Heart right ventricle (tissue), 16 donors: ENCODE results near the gene SERPINB10. TPM values are rescaled to one million over a fixed set of nuclear protein-coding genes. Genes with fewer than 3 reads are reported as not detected.

Source experiments
- ATAC-seq, 8 donors: fragments of 200-7000 bp; cut with Tn5 transposase; one replicate each; pipeline ENCODE4 v1.9.1; 2020; ENCODE audit warnings: mild to moderate bottlenecking in 8 of 8, moderate library complexity in 8 of 8, moderate number of reproducible peaks in 1 of 8
- DNase-seq, 2 donors: peaks; one replicate each; pipeline ENCODE4 v3.0.0-alpha.2; 2020
- H3K27ac ChIP-seq, 10 donors: fragments of 200-600 bp; sonication (generic) in 2 of 10; one replicate each; pipeline versions ENCODE4 v1.5.0 to v1.8.0; 2020 to 2022; ENCODE audit warnings: mild to moderate bottlenecking in 3 of 10
- H3K27me3 ChIP-seq, 7 donors: fragments of 200-600 bp; one replicate each; pipeline ENCODE4 v1.8.0; 2021 to 2022; ENCODE audit warnings: mild to moderate bottlenecking in 2 of 7
- H3K36me3 ChIP-seq, 9 donors: fragments of 200-600 bp; sonication (generic) in 1 of 9; one replicate each; pipeline versions ENCODE4 v1.5.0 to v1.8.0; 2020 to 2022; ENCODE audit warnings: mild to moderate bottlenecking in 2 of 9
- H3K4me1 ChIP-seq, 9 donors: fragments of 200-600 bp; sonication (generic) in 1 of 9; one replicate each; pipeline versions ENCODE4 v1.5.0 to v1.8.0; 2020 to 2022; ENCODE audit warnings: mild to moderate bottlenecking in 4 of 9
- H3K4me3 ChIP-seq, 10 donors: fragments of 200-600 bp; sonication (generic) in 2 of 10; one replicate each; pipeline versions ENCODE4 v1.5.0 to v1.8.0; 2020 to 2022; ENCODE audit warnings: mild to moderate bottlenecking in 7 of 10, moderate library complexity in 2 of 10
- H3K9me3 ChIP-seq, 11 donors: fragments of 200-600 bp in 10 of 11; sonication (generic) in 2 of 11; one replicate each; pipeline versions ENCODE4 v1.5.0 to v1.8.0; 2013 to 2022; ENCODE audit warnings: mild to moderate bottlenecking in 2 of 11, control low read depth in 1 of 11, moderate library complexity in 1 of 11
- CTCF ChIP-seq, 9 donors: fragments of 200-600 bp; sonication (generic) in 2 of 9; IDR thresholded peaks; one replicate each; pipeline versions ENCODE4 v1.5.0 to v1.8.0; 2021 to 2022; ENCODE audit warnings: antibody characterized with exemption in 9 of 9, mild to moderate bottlenecking in 5 of 9, moderate library complexity in 1 of 9
- WGBS, 2 donors: extraction: QIAGEN DNeasy Blood & Tissue Kit; methylation state at CpG; one replicate each; pipeline ENCODE4 v1.1.7; 2013; ENCODE audit warnings: inconsistent platforms in 1 of 2; 5-methylcytosine and 5-hydroxymethylcytosine counted together
- intact Hi-C, 10 donors: fragments of 100-400 bp; cut with DNase I; formaldehyde crosslinking; loops; one replicate each; pipeline versions ENCODE4 v1.11.1 to v1.14.2; 2022
- polyA plus RNA-seq, 2 donors: library from polyadenylated mRNA; stranded (reverse); fragments of 200-250 nt; gene quantifications; one replicate each; pipeline ENCODE4 v1.2.3, GENCODE V29; 2013
- total RNA-seq, 10 donors: library from RNA; stranded (reverse); fragmentation: NEBNext Ultra II Directional in 3 of 10; extraction: Animal tissue kit (Norgen Biotek cat#: 25700) in 3 of 10; gene quantifications; one replicate each; pipeline versions ENCODE4 v1.2.1 to v1.2.4, GENCODE V29; 2021 to 2023
- donor health status: Arrhythmogenic right ventricular cardiomyopathy.
- donor health status: ischemic (EF 13 %, LVEDD 7.1; RV severe dilation, severe dysfunction).
- donor health status: healthy with polysubstance abuse.
- donor health status: DM: no; HTN: yes; CAD: no.
- donor health status: DM: no; HTN: no; CAD: no.
- donor health status: ischemic (EF 25% LVEDD 6.9; RV normal size, moderate dysfunction).
- donor health status: ischemic (EF 25% LVEDD 5.7; RV mildly dilated, moderate dysfunction).
- donor health status: healthy.
- donor health status: DM: yes; HTN: yes; CAD: no.
- donor health status: Ischemic cardiomyopathy.
- donor health status: ischemic (EF 35%, LVEDD 5.7; RV mildly dilated, moderate dysfunction).
- donor health status: nonischemic (EF 11% LVEDD 7.7; RV severe dilation, severe dysfunction).
- donor health status: DM: yes; HTN: yes; CAD: no.
- donor health status: PGD.
- donor health status: ischemic (EF 29% LVEDD 5.4; RV normal size, mild dysfunction).
- donor health status: nonischemic (EF 23%, LVEDD 6.1; RV moderate dilation, normal function).

Gene SERPINB10
- total and polyA plus RNA-seq, 12 donors: not detected

- ATAC-seq (no peak), DNase-seq (no peak)
- Histone ChIP-seq H3K4me3 (no peak overlapping the region), H3K27me3 (peaks cover 0 to 47% (median 20%) of the 10 kb centered on the region in 7 donors), H3K27ac (no peak overlapping the region), H3K4me1 (peaks cover 0 to 11% (median 6%) of the 10 kb centered on the region in 9 donors), H3K9me3 (peaks cover 0 to 6% (median 0%) of the 10 kb centered on the region in 11 donors), H3K36me3 (no peaks in the 10 kb centered on the region)
- intact Hi-C loops: no loop called here
- TF ChIP-seq CTCF (IDR thresholded peaks at IDR 0.05): no peak
- 86 to 92% methylated on average over 3 of the region's 3 CpGs for WGBS, 2 donors
Observed at GRCh38 chr18:63947051-63947790, 39.5 kb downstream of the SERPINB10 start.

- peaks cover 0 to 42% (median 16%) of the 10 kb centered on the region in 7 donors for H3K27me3 ChIP-seq
- H3K4me1 ChIP-seq: peaks cover 0 to 11% (median 6%) of the 10 kb centered on the region in 9 donors
- 7 to 13% methylated on average over 35 of the region's 35 CpGs for WGBS, 2 donors
- DNase-seq (peak in 1 of 2 donors; percentile 52), ATAC-seq (peak; percentile 65 to 93 (median 74))
- peak in 7 of 9 donors; percentile 10 to 57 (median 43) for TF ChIP-seq CTCF (IDR thresholded peaks at IDR 0.05)
- H3K9me3 ChIP-seq: peaks cover 0 to 6% (median 0%) of the 10 kb centered on the region in 11 donors
- H3K4me3 ChIP-seq: peak within 1 kb of the TSS in 9 of 10 donors; percentile 4 to 51 (median 43)
- H3K36me3 ChIP-seq: no peaks in the 10 kb centered on the region
- intact Hi-C loops: no loop called here
- H3K27ac ChIP-seq: no peak within 1 kb of the TSS
Observed at GRCh38 chr18:63949068-63949737, 41.4 kb downstream of the SERPINB10 start, which contains the start of gene HMSD. Gene HMSD (plus strand): TSS chr18:63949301. CDS start chr18:63953456, 4,155 bp downstream.

GRCh38 chr18:63951302-63951705 lies 43.5 kb downstream of the SERPINB10 start:
- Histone ChIP-seq H3K4me3 (no peak overlapping the region), H3K27me3 (peaks cover 0 to 39% (median 14%) of the 10 kb centered on the region in 7 donors), H3K4me1 (peaks cover 0 to 11% (median 6%) of the 10 kb centered on the region in 9 donors), H3K27ac (no peak overlapping the region), H3K9me3 (peaks cover 0 to 5% (median 0%) of the 10 kb centered on the region in 11 donors), H3K36me3 (no peaks in the 10 kb centered on the region)
- no peak for TF ChIP-seq CTCF (IDR thresholded peaks at IDR 0.05)
- DNase-seq: no peak
- WGBS, 2 donors: 86 to 88% methylated on average over 4 of the region's 4 CpGs
- intact Hi-C loops: no loop called here
- no peak for ATAC-seq

- 41 to 51% methylated on average over 5 of the region's 5 CpGs for WGBS, 2 donors
- no peak for DNase-seq
Observed at GRCh38 chr18:63953811-63954210, 46.1 kb downstream of the SERPINB10 start.

More at GRCh38 chr18:63953811-63954210, 46.1 kb downstream of the SERPINB10 start:
- intact Hi-C loops: no loop called here
- Histone ChIP-seq H3K36me3 (no peaks in the 10 kb centered on the region), H3K9me3 (peaks cover 0 to 5% (median 0%) of the 10 kb centered on the region in 11 donors), H3K27me3 (peaks cover 0 to 36% (median 9%) of the 10 kb centered on the region in 7 donors), H3K4me1 (peaks cover 0 to 8% (median 5%) of the 10 kb centered on the region in 9 donors), H3K4me3 (no peak overlapping the region), H3K27ac (no peak overlapping the region)
- no peak for TF ChIP-seq CTCF (IDR thresholded peaks at IDR 0.05)
- no peak for ATAC-seq
